ENCODE measurements around the gene NF2. TPM values are rescaled to one million over a fixed set of nuclear protein-coding genes. Genes with fewer than 3 reads are reported as not detected.

Gene NF2
- total and polyA plus RNA-seq, 2 of the 8 experiments (the other 6 are each of a cell fraction or from before 2014, with no cell fraction given) = 17.6 to 53.6 TPM

DNA sequence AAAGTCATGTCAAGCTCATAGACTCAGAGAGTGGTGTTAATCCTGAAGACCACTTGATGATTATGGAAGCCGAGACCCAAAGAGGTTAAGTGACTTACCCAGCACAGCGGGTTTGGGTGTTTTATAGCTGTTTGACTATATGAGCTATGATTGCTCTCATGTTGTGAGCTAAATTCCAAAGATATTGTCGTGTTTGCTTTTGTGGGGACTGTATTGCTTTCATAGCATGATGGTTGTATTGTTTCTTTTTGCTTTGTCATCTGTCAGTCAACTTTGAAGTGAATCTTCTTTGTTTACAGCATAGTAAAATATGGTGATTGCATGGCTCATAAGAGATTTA is 23.7 kb downstream of the NF2 start (continued):
- TF ChIP-seq, protein P1, sequence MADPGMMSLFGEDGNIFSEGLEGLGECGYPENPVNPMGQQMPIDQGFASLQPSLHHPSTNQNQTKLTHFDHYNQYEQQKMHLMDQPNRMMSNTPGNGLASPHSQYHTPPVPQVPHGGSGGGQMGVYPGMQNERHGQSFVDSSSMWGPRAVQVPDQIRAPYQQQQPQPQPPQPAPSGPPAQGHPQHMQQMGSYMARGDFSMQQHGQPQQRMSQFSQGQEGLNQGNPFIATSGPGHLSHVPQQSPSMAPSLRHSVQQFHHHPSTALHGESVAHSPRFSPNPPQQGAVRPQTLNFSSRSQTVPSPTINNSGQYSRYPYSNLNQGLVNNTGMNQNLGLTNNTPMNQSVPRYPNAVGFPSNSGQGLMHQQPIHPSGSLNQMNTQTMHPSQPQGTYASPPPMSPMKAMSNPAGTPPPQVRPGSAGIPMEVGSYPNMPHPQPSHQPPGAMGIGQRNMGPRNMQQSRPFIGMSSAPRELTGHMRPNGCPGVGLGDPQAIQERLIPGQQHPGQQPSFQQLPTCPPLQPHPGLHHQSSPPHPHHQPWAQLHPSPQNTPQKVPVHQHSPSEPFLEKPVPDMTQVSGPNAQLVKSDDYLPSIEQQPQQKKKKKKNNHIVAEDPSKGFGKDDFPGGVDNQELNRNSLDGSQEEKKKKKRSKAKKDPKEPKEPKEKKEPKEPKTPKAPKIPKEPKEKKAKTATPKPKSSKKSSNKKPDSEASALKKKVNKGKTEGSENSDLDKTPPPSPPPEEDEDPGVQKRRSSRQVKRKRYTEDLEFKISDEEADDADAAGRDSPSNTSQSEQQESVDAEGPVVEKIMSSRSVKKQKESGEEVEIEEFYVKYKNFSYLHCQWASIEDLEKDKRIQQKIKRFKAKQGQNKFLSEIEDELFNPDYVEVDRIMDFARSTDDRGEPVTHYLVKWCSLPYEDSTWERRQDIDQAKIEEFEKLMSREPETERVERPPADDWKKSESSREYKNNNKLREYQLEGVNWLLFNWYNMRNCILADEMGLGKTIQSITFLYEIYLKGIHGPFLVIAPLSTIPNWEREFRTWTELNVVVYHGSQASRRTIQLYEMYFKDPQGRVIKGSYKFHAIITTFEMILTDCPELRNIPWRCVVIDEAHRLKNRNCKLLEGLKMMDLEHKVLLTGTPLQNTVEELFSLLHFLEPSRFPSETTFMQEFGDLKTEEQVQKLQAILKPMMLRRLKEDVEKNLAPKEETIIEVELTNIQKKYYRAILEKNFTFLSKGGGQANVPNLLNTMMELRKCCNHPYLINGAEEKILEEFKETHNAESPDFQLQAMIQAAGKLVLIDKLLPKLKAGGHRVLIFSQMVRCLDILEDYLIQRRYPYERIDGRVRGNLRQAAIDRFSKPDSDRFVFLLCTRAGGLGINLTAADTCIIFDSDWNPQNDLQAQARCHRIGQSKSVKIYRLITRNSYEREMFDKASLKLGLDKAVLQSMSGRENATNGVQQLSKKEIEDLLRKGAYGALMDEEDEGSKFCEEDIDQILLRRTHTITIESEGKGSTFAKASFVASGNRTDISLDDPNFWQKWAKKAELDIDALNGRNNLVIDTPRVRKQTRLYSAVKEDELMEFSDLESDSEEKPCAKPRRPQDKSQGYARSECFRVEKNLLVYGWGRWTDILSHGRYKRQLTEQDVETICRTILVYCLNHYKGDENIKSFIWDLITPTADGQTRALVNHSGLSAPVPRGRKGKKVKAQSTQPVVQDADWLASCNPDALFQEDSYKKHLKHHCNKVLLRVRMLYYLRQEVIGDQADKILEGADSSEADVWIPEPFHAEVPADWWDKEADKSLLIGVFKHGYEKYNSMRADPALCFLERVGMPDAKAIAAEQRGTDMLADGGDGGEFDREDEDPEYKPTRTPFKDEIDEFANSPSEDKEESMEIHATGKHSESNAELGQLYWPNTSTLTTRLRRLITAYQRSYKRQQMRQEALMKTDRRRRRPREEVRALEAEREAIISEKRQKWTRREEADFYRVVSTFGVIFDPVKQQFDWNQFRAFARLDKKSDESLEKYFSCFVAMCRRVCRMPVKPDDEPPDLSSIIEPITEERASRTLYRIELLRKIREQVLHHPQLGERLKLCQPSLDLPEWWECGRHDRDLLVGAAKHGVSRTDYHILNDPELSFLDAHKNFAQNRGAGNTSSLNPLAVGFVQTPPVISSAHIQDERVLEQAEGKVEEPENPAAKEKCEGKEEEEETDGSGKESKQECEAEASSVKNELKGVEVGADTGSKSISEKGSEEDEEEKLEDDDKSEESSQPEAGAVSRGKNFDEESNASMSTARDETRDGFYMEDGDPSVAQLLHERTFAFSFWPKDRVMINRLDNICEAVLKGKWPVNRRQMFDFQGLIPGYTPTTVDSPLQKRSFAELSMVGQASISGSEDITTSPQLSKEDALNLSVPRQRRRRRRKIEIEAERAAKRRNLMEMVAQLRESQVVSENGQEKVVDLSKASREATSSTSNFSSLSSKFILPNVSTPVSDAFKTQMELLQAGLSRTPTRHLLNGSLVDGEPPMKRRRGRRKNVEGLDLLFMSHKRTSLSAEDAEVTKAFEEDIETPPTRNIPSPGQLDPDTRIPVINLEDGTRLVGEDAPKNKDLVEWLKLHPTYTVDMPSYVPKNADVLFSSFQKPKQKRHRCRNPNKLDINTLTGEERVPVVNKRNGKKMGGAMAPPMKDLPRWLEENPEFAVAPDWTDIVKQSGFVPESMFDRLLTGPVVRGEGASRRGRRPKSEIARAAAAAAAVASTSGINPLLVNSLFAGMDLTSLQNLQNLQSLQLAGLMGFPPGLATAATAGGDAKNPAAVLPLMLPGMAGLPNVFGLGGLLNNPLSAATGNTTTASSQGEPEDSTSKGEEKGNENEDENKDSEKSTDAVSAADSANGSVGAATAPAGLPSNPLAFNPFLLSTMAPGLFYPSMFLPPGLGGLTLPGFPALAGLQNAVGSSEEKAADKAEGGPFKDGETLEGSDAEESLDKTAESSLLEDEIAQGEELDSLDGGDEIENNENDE (IDR thresholded peaks at IDR 0.05; ENCODE audit: insufficient replicate concordance, low read length) = no peak
- no peak for TF ChIP-seq BCL11A (IDR thresholded peaks at IDR 0.05; ENCODE audit: low read depth in 2 of 2, low read length in 2 of 2)
- no peak for TF ChIP-seq ASH2L (IDR thresholded peaks at IDR 0.05; ENCODE audit: low read length)
- no peak for TF ChIP-seq SP1 (IDR thresholded peaks at IDR 0.05; ENCODE audit: low read depth, low read length)
- no peak for TF ChIP-seq SUZ12 (IDR thresholded peaks at IDR 0.05; ENCODE audit: low read length)
- TF ChIP-seq SIX5 (IDR thresholded peaks at IDR 0.05; ENCODE audit: low read depth, low read length) = no peak
- TF ChIP-seq KDM1A (IDR thresholded peaks at IDR 0.05; ENCODE audit: borderline replicate concordance, low read length) = no peak
- TF ChIP-seq SIRT6 (IDR thresholded peaks at IDR 0.05; ENCODE audit: low read length) = no peak
- TF ChIP-seq SAP30 (IDR thresholded peaks at IDR 0.05; ENCODE audit: insufficient read depth, insufficient replicate concordance, low read length) = no peak
- TF ChIP-seq, protein P2, sequence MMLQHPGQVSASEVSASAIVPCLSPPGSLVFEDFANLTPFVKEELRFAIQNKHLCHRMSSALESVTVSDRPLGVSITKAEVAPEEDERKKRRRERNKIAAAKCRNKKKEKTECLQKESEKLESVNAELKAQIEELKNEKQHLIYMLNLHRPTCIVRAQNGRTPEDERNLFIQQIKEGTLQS (IDR thresholded peaks at IDR 0.05; ENCODE audit: insufficient read depth, low read depth, low read length) = no peak
- TF ChIP-seq JUND (IDR thresholded peaks at IDR 0.05; ENCODE audit: low read length) = no peak
- no peak for TF ChIP-seq CHD2 (IDR thresholded peaks at IDR 0.05; ENCODE audit: low read length)
